Thyroid gland (tissue), 4 donors: Measurements from ENCODE around the gene ELL. TPM values are rescaled to one million over a fixed set of nuclear protein-coding genes. Genes with fewer than 3 reads are reported as not detected.

Source experiments
- DNase-seq, 2 donors: peaks; one replicate each; pipeline ENCODE4 v3.0.0-alpha.2; 2019
- H3K27ac ChIP-seq, 3 donors: fragments of 200-600 bp; sonication (generic); 1 replicate in 2 of 3; 2 replicates in 1 of 3; pipeline ENCODE4 v1.5.1; 2016 to 2019; ENCODE audit warnings: mild to moderate bottlenecking in 1 of 3, moderate library complexity in 1 of 3
- H3K27me3 ChIP-seq: fragments of 200-600 bp; sonication (generic); one replicate; pipeline ENCODE4 v1.5.1; 2019
- H3K36me3 ChIP-seq, 2 donors: fragments of 200-600 bp; sonication (generic); one replicate each; pipeline ENCODE4 v1.5.1; 2016 to 2019
- H3K4me1 ChIP-seq, 2 donors: fragments of 200-600 bp; sonication (generic); one replicate each; pipeline ENCODE4 v1.5.1; 2017 to 2019
- H3K4me3 ChIP-seq, 3 donors: fragments of 200-600 bp; sonication (generic); replicated peaks in 1 of 3; 1 replicate in 2 of 3; 2 replicates in 1 of 3; pipeline ENCODE4 v1.5.1; 2016; ENCODE audit warnings: mild to moderate bottlenecking in 1 of 3
- H3K9me3 ChIP-seq: fragments of 200-600 bp; sonication (generic); one replicate; pipeline ENCODE4 v1.5.1; 2017
- CTCF ChIP-seq, 6 experiments: fragments of 200-600 bp in 3 of 6; fragments of 450-650 bp in 3 of 6; sonication (generic) in 3 of 6; IDR thresholded peaks; one replicate each; pipeline ENCODE4 v1.5.1; 2016 to 2019; ENCODE audit warnings: antibody characterized with exemption in 6 of 6, mild to moderate bottlenecking in 2 of 6, inconsistent platforms in 1 of 6, moderate library complexity in 1 of 6
- POLR2A ChIP-seq, 2 donors: fragments of 450-650 bp; IDR thresholded peaks; one replicate each; pipeline ENCODE4 v1.6.1; 2017; ENCODE audit warnings: antibody characterized with exemption in 2 of 2, mild to moderate bottlenecking in 2 of 2, moderate library complexity in 1 of 2
- whole genome bisulfite sequencing, 2 donors: methylation state at CpG; one replicate each; pipeline ENCODE4 v1.1.5; 2017; 5-methylcytosine and 5-hydroxymethylcytosine counted together
- intact Hi-C: fragments of 100-400 bp; cut with DNase I; formaldehyde crosslinking; loops from one replicate; pipeline ENCODE4 v1.15.1; 2023
- total RNA-seq, 4 donors: library from RNA; depleted of rRNA; stranded (reverse); fragments of >200 nt; gene quantifications; one replicate each; pipeline ENCODE4 v1.2.3, GENCODE V29; 2016

Gene ELL
- total RNA-seq, 4 donors from 2014 or later = 10.8 to 31.0 (median 11.5) TPM

- 100% methylated on average over 1 to 3 of the region's 14 CpGs for WGBS, 2 donors
- H3K36me3 ChIP-seq = peaks cover 33 to 46% of the 10 kb centered on the region in 2 donors
Observed at GRCh38 chr19:18449552-18449951, 72.3 kb downstream of the ELL start.

GRCh38 chr19:18446811-18447359, 75.0 kb downstream of the ELL start:
- intact Hi-C loops = loop anchor here (10.0 kb wide), 2 partner anchors 138 to 228 kb away; partner anchors contain the start of gene REX1BD
- WGBS, 2 donors = 90 to 93% methylated on average over 10 to 11 of the region's 12 CpGs
- H3K36me3 ChIP-seq = peaks cover 46 to 59% of the 10 kb centered on the region in 2 donors
- no peak for DNase-seq
- no peak overlapping the region for H3K27ac ChIP-seq
- peaks cover 0 to 3% of the 10 kb centered on the region in 2 donors for H3K4me1 ChIP-seq
- H3K4me3 ChIP-seq = no peak overlapping the region
- H3K9me3 ChIP-seq = no peaks in the 10 kb centered on the region
- H3K27me3 ChIP-seq = no peaks in the 10 kb centered on the region
- TF ChIP-seq CTCF (IDR thresholded peaks at IDR 0.05) (no peak), POLR2A (IDR thresholded peaks at IDR 0.05) (no peak)

More at GRCh38 chr19:18449552-18449951, 72.3 kb downstream of the ELL start:
- intact Hi-C loops = loop anchor here (10.0 kb wide), 2 partner anchors 135 to 225 kb away; partner anchors contain the start of gene REX1BD
- TF ChIP-seq POLR2A (IDR thresholded peaks at IDR 0.05) (no peak), CTCF (IDR thresholded peaks at IDR 0.05) (no peak)
- peaks cover 0 to 3% of the 10 kb centered on the region in 2 donors for H3K4me1 ChIP-seq
- no peak overlapping the region for H3K27ac ChIP-seq
- DNase-seq = no peak
- H3K9me3 ChIP-seq = no peaks in the 10 kb centered on the region
- no peak overlapping the region for H3K4me3 ChIP-seq
- no peaks in the 10 kb centered on the region for H3K27me3 ChIP-seq

GRCh38 chr19:18446145-18446810, 75.6 kb downstream of the ELL start:
- intact Hi-C loops = loop anchor here (10.0 kb wide), 2 partner anchors 139 to 229 kb away; partner anchors contain the start of gene REX1BD

GRCh38 chr19:18445262-18445948, 76.5 kb downstream of the ELL start:
- TF ChIP-seq CTCF (IDR thresholded peaks at IDR 0.05) (no peak), POLR2A (IDR thresholded peaks at IDR 0.05) (no peak)
- peaks cover 43 to 56% of the 10 kb centered on the region in 2 donors for H3K36me3 ChIP-seq
- H3K9me3 ChIP-seq = no peaks in the 10 kb centered on the region
- intact Hi-C loops = loop anchor here (10.0 kb wide), 2 partner anchors 139 to 229 kb away; partner anchors contain the start of gene REX1BD
- WGBS, 2 donors = 84 to 87% methylated on average over 7 to 15 of the region's 15 CpGs
- no peak for DNase-seq
- no peaks in the 10 kb centered on the region for H3K4me1 ChIP-seq
- no peaks in the 10 kb centered on the region for H3K27me3 ChIP-seq
- H3K27ac ChIP-seq = no peak overlapping the region
- no peak overlapping the region for H3K4me3 ChIP-seq

More at GRCh38 chr19:18446145-18446810, 75.6 kb downstream of the ELL start:
- no peak for TF ChIP-seq CTCF (IDR thresholded peaks at IDR 0.05)
- H3K27me3 ChIP-seq = no peaks in the 10 kb centered on the region
- no peak overlapping the region for H3K27ac ChIP-seq
- DNase-seq = no peak
- H3K9me3 ChIP-seq = no peaks in the 10 kb centered on the region
- no peak overlapping the region for H3K4me3 ChIP-seq
- peaks cover 0 to 3% of the 10 kb centered on the region in 2 donors for H3K4me1 ChIP-seq
- peaks cover 46 to 59% of the 10 kb centered on the region in 2 donors for H3K36me3 ChIP-seq
- 89 to 93% methylated on average over 7 to 32 of the region's 34 CpGs for WGBS, 2 donors
